A673 (cell line): ENCODE measurements around the gene UGT2A3. TPM values are rescaled to one million over a fixed set of nuclear protein-coding genes. Genes with fewer than 3 reads are reported as not detected.
"Not testable (repeated sequence)": the region's sequence is repeated elsewhere in the genome, so short reads cannot be mapped to it uniquely, and the experiment has no call there.

Experiments used
- BruUV-seq: library from RNA; stranded (reverse); fragments of 400-500 nt; replicated peaks from 2 replicates; lab custom pipeline; 2021; lab: Mats Ljungman, UMichigan
- CTCF ChIA-PET: fragments of 300-600 bp; sonication (Branson Sonifier 250); formaldehyde crosslinking; loops from one replicate; lab custom pipeline; 2022; ENCODE audit warnings: antibody characterized with exemption; lab: Charles Lee
- POLR2A ChIA-PET: fragments of 300-600 bp; sonication (Branson Sonifier 250); formaldehyde crosslinking; loops from one replicate; lab custom pipeline; 2022; ENCODE audit warnings: antibody characterized with exemption; ENCODE audit not compliant: low non-redundant PET; lab: Charles Lee
- DNase-seq: peaks from one replicate; pipeline ENCODE4 v3.0.0-alpha.2; 2015; ENCODE audit warnings: low spot score
- H3K27ac ChIP-seq: fragments of 200-600 bp; sonication (generic); 2 replicates; pipeline ENCODE4 v1.5.1; 2016; ENCODE audit warnings: mixed run types, low read depth, mild to moderate bottlenecking, mixed read lengths, antibody characterized with exemption, low read length; ENCODE audit not compliant: poor library complexity, severe bottlenecking
- H3K27me3 ChIP-seq: fragments of 200-600 bp; sonication (generic); replicated peaks from 2 replicates; pipeline ENCODE4 v1.6.1; 2017; ENCODE audit warnings: mixed run types, low read depth, mild to moderate bottlenecking, mixed read lengths, antibody characterized with exemption, low read length; ENCODE audit not compliant: insufficient read depth, poor library complexity
- H3K36me3 ChIP-seq: fragments of 200-600 bp; sonication (generic); 2 replicates; pipeline ENCODE4 v1.6.1; 2016; ENCODE audit warnings: mixed run types, mild to moderate bottlenecking, mixed read lengths, antibody characterized with exemption, low read length; ENCODE audit not compliant: insufficient read depth, poor library complexity, severe bottlenecking
- H3K4me1 ChIP-seq: fragments of 200-600 bp; sonication (generic); 2 replicates; pipeline ENCODE4 v1.6.1; 2017; ENCODE audit warnings: mixed run types, mild to moderate bottlenecking, mixed read lengths, antibody characterized with exemption, low read length; ENCODE audit not compliant: insufficient read depth, poor library complexity, severe bottlenecking
- H3K4me3 ChIP-seq: fragments of 200-600 bp; sonication (generic); 2 replicates; pipeline ENCODE4 v1.5.1; 2016; ENCODE audit warnings: low read depth, mixed run types, mild to moderate bottlenecking, mixed read lengths, low read length; ENCODE audit not compliant: poor library complexity, severe bottlenecking
- H3K9me3 ChIP-seq: fragments of 200-600 bp; sonication (generic); 2 replicates; pipeline ENCODE4 v1.6.1; 2016; ENCODE audit warnings: mixed run types, low read depth, mild to moderate bottlenecking, mixed read lengths, antibody characterized with exemption, low read length; ENCODE audit not compliant: poor library complexity, severe bottlenecking
- CTCF ChIP-seq: fragments of 300-800, 200-600 bp; sonication (generic); conservative IDR thresholded peaks from 2 replicates; pipeline ENCODE4 v1.5.1; 2017; ENCODE audit warnings: low read depth, mild to moderate bottlenecking, antibody characterized with exemption, low read length, moderate library complexity, mixed read lengths
- EZH2 ChIP-seq: fragments of 200-600 bp; sonication (generic); IDR thresholded peaks from 2 replicates; pipeline ENCODE4 v1.6.1; 2017; ENCODE audit warnings: borderline replicate concordance, low read depth, mild to moderate bottlenecking, mixed read lengths, antibody characterized with exemption, low read length; ENCODE audit not compliant: poor library complexity, severe bottlenecking
- intact Hi-C: fragments of 100-400 bp; cut with micrococcal nuclease; formaldehyde crosslinking; loops from one replicate; pipeline ENCODE4 v1.10.0; 2022; ENCODE audit not compliant: unreplicated experiment
- total RNA-seq: library from RNA; stranded (reverse); gene quantifications from 2 replicates; pipeline ENCODE4 v1.2.3, GENCODE V29; 2021

Gene UGT2A3
- total RNA-seq, 1 experiment from 2014 or later: not detected

GRCh38 chr4:68963374-68963773, 11.8 kb upstream of the UGT2A3 start:
- CTCF ChIA-PET: no interaction called here
- no TSS peak for BruUV-seq
- POLR2A ChIA-PET: no interaction called here

DNA sequence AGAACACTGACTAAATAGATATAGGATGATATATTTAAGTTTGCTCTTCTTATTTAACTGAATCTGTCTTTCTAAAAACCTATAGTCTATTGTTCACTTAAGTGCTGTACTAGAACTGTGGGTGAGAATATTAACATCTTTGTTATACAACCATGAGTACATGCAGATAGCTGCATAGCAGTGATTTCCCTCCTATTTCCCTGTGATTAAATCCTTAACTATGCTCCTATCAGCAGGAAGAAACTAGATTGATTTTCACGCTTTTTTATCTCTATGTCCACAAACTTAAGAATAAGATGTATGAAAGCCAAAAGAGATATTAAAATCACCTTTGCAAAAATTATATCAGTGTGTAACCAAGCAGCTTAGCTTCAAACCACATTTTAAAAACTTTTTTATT, 11.3 kb upstream of the UGT2A3 start:
- Histone ChIP-seq H3K36me3 (no peaks in the 10 kb centered on the region), H3K27ac (no peak overlapping the region), H3K4me1 (no peaks in the 10 kb centered on the region), H3K9me3 (no peaks in the 10 kb centered on the region), H3K4me3 (no peak overlapping the region), H3K27me3 (no peaks in the 10 kb centered on the region)
- intact Hi-C loops: no loop called here
- DNase-seq: no peak
- TF ChIP-seq EZH2 (no peak), CTCF (no peak)
- CTCF ChIA-PET: no interaction called here
- POLR2A ChIA-PET: no interaction called here
- no TSS peak for BruUV-seq

More at GRCh38 chr4:68963374-68963773, 11.8 kb upstream of the UGT2A3 start:
- Histone ChIP-seq H3K4me1 (no peaks in the 10 kb centered on the region), H3K36me3 (no peaks in the 10 kb centered on the region), H3K9me3 (no peaks in the 10 kb centered on the region), H3K4me3 (no peak overlapping the region), H3K27me3 (no peaks in the 10 kb centered on the region), H3K27ac (no peak overlapping the region)
- TF ChIP-seq EZH2 (no peak), CTCF (no peak)
- DNase-seq: no peak
- intact Hi-C loops: no loop called here

DNA sequence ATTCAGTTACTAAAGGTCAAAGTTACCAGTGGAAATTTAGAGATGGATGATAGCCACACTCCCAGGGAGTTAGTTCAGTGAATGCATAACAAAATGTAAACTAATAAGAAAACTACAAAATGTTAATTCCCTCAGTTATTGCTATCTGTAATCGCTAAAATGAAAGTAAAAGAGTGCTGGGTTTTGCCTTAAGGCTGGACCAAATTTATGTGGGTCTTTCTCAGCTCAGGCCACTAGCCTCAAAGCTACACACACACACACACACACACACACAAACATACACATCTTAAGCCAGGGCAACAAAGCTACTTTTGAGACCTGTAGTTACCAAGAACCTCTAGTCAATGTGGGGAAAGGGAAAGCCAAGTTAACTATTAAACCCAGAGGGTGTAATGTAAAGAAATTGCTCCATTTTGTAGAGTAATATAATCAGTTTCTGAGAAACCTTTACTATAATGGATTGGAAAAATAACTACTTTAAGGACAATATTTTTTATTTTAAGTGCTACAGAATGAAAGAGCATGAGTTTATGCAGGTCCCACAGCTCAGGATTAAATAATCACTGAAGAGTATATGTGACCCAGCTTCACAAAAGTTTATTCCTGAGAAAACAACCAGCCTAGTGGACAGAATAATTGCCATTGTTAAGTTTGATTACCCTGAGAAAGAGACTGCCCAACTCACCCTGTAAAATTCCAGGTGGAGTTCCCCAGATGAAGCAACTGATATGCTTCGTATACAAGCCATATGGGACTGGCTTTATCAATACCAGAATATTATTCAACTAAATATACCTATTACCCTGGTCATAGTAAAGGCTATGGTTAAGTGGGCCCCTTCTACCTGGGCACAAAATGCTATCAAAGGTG, 8.9 kb upstream of the UGT2A3 start:
- TF ChIP-seq EZH2 (no peak), CTCF (no peak)
- H3K4me1 ChIP-seq: no peaks in the 10 kb centered on the region
- H3K36me3 ChIP-seq: no peaks in the 10 kb centered on the region
- POLR2A ChIA-PET: no interaction called here
- H3K9me3 ChIP-seq: no peaks in the 10 kb centered on the region
- CTCF ChIA-PET: no interaction called here
- DNase-seq: no peak
- H3K27me3 ChIP-seq: no peaks in the 10 kb centered on the region
- intact Hi-C loops: no loop called here
- no peak overlapping the region for H3K4me3 ChIP-seq
- no TSS peak for BruUV-seq
- H3K27ac ChIP-seq: no peak overlapping the region

DNA sequence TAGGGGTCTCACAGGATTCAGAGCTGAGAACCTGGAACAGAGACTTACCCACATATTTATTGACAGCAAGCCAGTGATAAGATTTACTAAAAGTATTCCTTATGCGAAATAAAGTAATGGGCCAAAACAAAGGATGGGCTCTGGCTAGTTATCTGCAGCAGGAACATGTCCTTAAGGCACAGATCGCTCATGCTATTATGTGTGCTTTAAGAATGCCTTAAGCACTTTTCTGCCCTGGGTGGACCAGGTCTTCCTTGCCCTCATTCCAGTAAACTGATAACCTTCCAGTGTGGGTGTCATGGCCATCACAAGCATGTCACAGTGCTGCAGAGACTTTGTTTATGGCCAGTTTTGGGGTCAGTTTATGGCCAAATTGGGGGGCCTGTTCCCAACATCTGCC, 7.5 kb upstream of the UGT2A3 start:
- H3K9me3 ChIP-seq, H3K36me3 ChIP-seq, CTCF ChIA-PET, BruUV-seq, H3K4me1 ChIP-seq, H3K27ac ChIP-seq, POLR2A ChIA-PET, H3K4me3 ChIP-seq, intact Hi-C loops, H3K27me3 ChIP-seq, DNase-seq: not testable (repeated sequence)
